ENCODE measurements around the gene PLD5.

GRCh38 chr1:242056988-242057744, 467.3 kb downstream of the PLD5 start:
- TF ChIP-seq POLR2A (IDR thresholded peaks at IDR 0.05) (no peak), CTCF (IDR thresholded peaks at IDR 0.05) (no peak)
